HAP-1 (cell line): ENCODE data around the gene FXR2.
"Not testable (repeated sequence)": the region's sequence is repeated elsewhere in the genome, so short reads cannot be mapped to it uniquely, and the experiment has no call there.

ENCODE experiments used
- DNase-seq, 2 experiments: peaks; one replicate each; pipeline ENCODE4 v3.0.0-alpha.2; 2016 to 2020; ENCODE audit warnings: low spot score in 2 of 2
- H3K27me3 ChIP-seq: fragments of 250-450 bp; sonication (Bioruptor Pico); 2 replicates; pipeline ENCODE4 v1.5.1; 2020; ENCODE audit warnings: low read depth, mild to moderate bottlenecking, moderate library complexity
- H3K36me3 ChIP-seq: fragments of 250-450 bp; sonication (Bioruptor Pico); replicated peaks from 2 replicates; pipeline ENCODE4 v1.5.1; 2020; ENCODE audit warnings: mild to moderate bottlenecking
- H3K4me1 ChIP-seq: fragments of 250-450 bp; sonication (Bioruptor Pico); 2 replicates; pipeline ENCODE4 v1.5.1; 2020; ENCODE audit warnings: mild to moderate bottlenecking
- H3K4me3 ChIP-seq: fragments of 250-450 bp; sonication (Bioruptor Pico); 2 replicates; pipeline ENCODE4 v1.5.1; 2020; ENCODE audit warnings: mild to moderate bottlenecking, moderate library complexity
- H3K9me3 ChIP-seq: fragments of 250-450 bp; sonication (Bioruptor Pico); 2 replicates; pipeline ENCODE4 v1.5.1; 2020; ENCODE audit warnings: mild to moderate bottlenecking, moderate library complexity
- in situ Hi-C: fragments of 300-500 bp; cut with MboI; formaldehyde crosslinking; loops from 3 replicates; pipeline ENCODE4 v1.14.3; 2020; ENCODE audit warnings: low sequenced_read_pairs, inconsistent platforms, mixed read lengths

The FXR2 gene

GRCh38 chr17:7614425-7615264 lies at the start of gene FXR2:
Gene FXR2 (minus strand): TSS chr17:7614897. CDS start chr17:7614532, 365 bp downstream.
- Histone ChIP-seq H3K4me1 (peaks cover 9% of the 10 kb centered on the region), H3K36me3 (peaks cover 6% of the 10 kb centered on the region), H3K27me3 (no peaks in the 10 kb centered on the region), H3K4me3 (peak within 1 kb of the TSS; percentile 61), H3K9me3 (no peaks in the 10 kb centered on the region)
- in situ Hi-C loops: no loop called here
- peak; percentile 100 for DNase-seq

GRCh38 chr17:7656958-7657609 lies 42.4 kb upstream of the FXR2 start:
- Histone ChIP-seq H3K27me3 (peaks cover 3% of the 10 kb centered on the region), H3K9me3 (no peaks in the 10 kb centered on the region), H3K4me1 (peaks cover 6% of the 10 kb centered on the region), H3K36me3 (no peaks in the 10 kb centered on the region), H3K4me3 (no peak overlapping the region)
- in situ Hi-C loops: no loop called here
- peak; percentile 35 to 82 for DNase-seq

GRCh38 chr17:7655541-7655840 lies 40.8 kb upstream of the FXR2 start:
- DNase-seq: no peak
- H3K36me3 ChIP-seq: no peaks in the 10 kb centered on the region
- H3K27me3 ChIP-seq: peaks cover 12% of the 10 kb centered on the region
- in situ Hi-C loops: no loop called here
- H3K4me1 ChIP-seq: peaks cover 6% of the 10 kb centered on the region
- H3K9me3 ChIP-seq: no peaks in the 10 kb centered on the region
- no peak overlapping the region for H3K4me3 ChIP-seq

GRCh38 chr17:7654832-7655540 lies 40.3 kb upstream of the FXR2 start:
- no peaks in the 10 kb centered on the region for H3K36me3 ChIP-seq
- in situ Hi-C loops: no loop called here

GRCh38 chr17:7652388-7653356 lies 38.0 kb upstream of the FXR2 start:
- no peak for DNase-seq
- in situ Hi-C loops: no loop called here
- Histone ChIP-seq H3K27me3 (peaks cover 12% of the 10 kb centered on the region), H3K36me3 (no peaks in the 10 kb centered on the region), H3K4me1 (peaks cover 12% of the 10 kb centered on the region), H3K9me3 (no peaks in the 10 kb centered on the region), H3K4me3 (no peak overlapping the region; the same call in 1 of the 2 replicates)

More at GRCh38 chr17:7654832-7655540, 40.3 kb upstream of the FXR2 start:
- Histone ChIP-seq H3K4me1 (peaks cover 12% of the 10 kb centered on the region), H3K9me3 (no peaks in the 10 kb centered on the region), H3K27me3 (peaks cover 12% of the 10 kb centered on the region), H3K4me3 (no peak overlapping the region)
- DNase-seq: no peak

GRCh38 chr17:7651665-7652387 lies 37.1 kb upstream of the FXR2 start:
- in situ Hi-C loops: no loop called here
- peak overlapping the region; percentile 36 for H3K4me3 ChIP-seq
- peaks cover 12% of the 10 kb centered on the region for H3K27me3 ChIP-seq
- H3K4me1 ChIP-seq: peaks cover 6% of the 10 kb centered on the region
- peak in 1 of 2 experiments; percentile 32 for DNase-seq
- no peaks in the 10 kb centered on the region for H3K9me3 ChIP-seq
- H3K36me3 ChIP-seq: no peaks in the 10 kb centered on the region

- Histone ChIP-seq H3K4me3 (peak overlapping the region; percentile 36), H3K4me1 (peaks cover 6% of the 10 kb centered on the region), H3K36me3 (no peaks in the 10 kb centered on the region), H3K27me3 (peaks cover 12% of the 10 kb centered on the region), H3K9me3 (no peaks in the 10 kb centered on the region)
- DNase-seq: peak in 1 of 2 experiments; percentile 24
- in situ Hi-C loops: no loop called here
These were observed 36.5 kb upstream of the FXR2 start for GRCh38 chr17:7651097-7651664.

- H3K36me3 ChIP-seq: no peaks in the 10 kb centered on the region
- peaks cover 6% of the 10 kb centered on the region for H3K4me1 ChIP-seq
- peak; percentile 84 to 95 for DNase-seq
- peak within 1 kb of the TSS; percentile 36 for H3K4me3 ChIP-seq
- H3K27me3 ChIP-seq: peaks cover 12% of the 10 kb centered on the region
- no peaks in the 10 kb centered on the region for H3K9me3 ChIP-seq
- in situ Hi-C loops: no loop called here
These were observed 35.9 kb upstream of the FXR2 start, which contains the start of gene ATP1B2 for GRCh38 chr17:7650509-7651096. Gene ATP1B2 (plus strand): TSS chr17:7650926. CDS start chr17:7651519, 593 bp downstream.

- H3K36me3 ChIP-seq: no peaks in the 10 kb centered on the region
- no peak overlapping the region for H3K4me3 ChIP-seq
- DNase-seq: no peak
- H3K27me3 ChIP-seq: peaks cover 8% of the 10 kb centered on the region
- H3K4me1 ChIP-seq: peaks cover 6% of the 10 kb centered on the region
- in situ Hi-C loops: no loop called here
- H3K9me3 ChIP-seq: no peaks in the 10 kb centered on the region
These were observed 32.3 kb upstream of the FXR2 start for GRCh38 chr17:7647018-7647417.

- DNase-seq: no peak
- Histone ChIP-seq H3K27me3 (peaks cover 4% of the 10 kb centered on the region), H3K4me1 (peaks cover 6% of the 10 kb centered on the region), H3K4me3 (no peak overlapping the region), H3K36me3 (no peaks in the 10 kb centered on the region), H3K9me3 (no peaks in the 10 kb centered on the region)
- in situ Hi-C loops: no loop called here
These were observed 31.8 kb upstream of the FXR2 start for GRCh38 chr17:7646457-7646856.

GRCh38 chr17:7644775-7645174 lies 30.1 kb upstream of the FXR2 start:
- no peaks in the 10 kb centered on the region for H3K4me1 ChIP-seq
- H3K27me3 ChIP-seq: no peaks in the 10 kb centered on the region
- no peaks in the 10 kb centered on the region for H3K9me3 ChIP-seq
- H3K36me3 ChIP-seq: no peaks in the 10 kb centered on the region
- H3K4me3 ChIP-seq: no peak overlapping the region
- in situ Hi-C loops: no loop called here
- DNase-seq: no peak

GRCh38 chr17:7641635-7642034 lies 26.9 kb upstream of the FXR2 start:
- DNase-seq, H3K4me1 ChIP-seq, H3K36me3 ChIP-seq, H3K4me3 ChIP-seq, in situ Hi-C loops, H3K9me3 ChIP-seq, H3K27me3 ChIP-seq: not testable (repeated sequence)
